ENCODE measurements around the gene ATXN10.

GRCh38 chr22:45726081-45726480, 54.4 kb downstream of the ATXN10 start:
- TF ChIP-seq CTCF (conservative IDR thresholded peaks at IDR 0.05) (no peak), ZFX (IDR thresholded peaks at IDR 0.05) (no peak)
